Measurements from ENCODE around the gene RBM4B. TPM values are rescaled to one million over a fixed set of nuclear protein-coding genes. Genes with fewer than 3 reads are reported as not detected.

RBM4B gene
- total and polyA plus RNA-seq, 8 donors, result 5.7 to 20.7 (median 8.3) TPM

- Histone ChIP-seq H3K27me3 (no peaks in the 10 kb centered on the region), H3K4me3 (no peak overlapping the region), H3K4me1 (peaks cover 4 to 14% (median 12%) of the 10 kb centered on the region in 3 donors), H3K36me3 (peaks cover 0 to 13% (median 10%) of the 10 kb centered on the region in 3 donors), H3K27ac (no peak overlapping the region), H3K9me3 (no peaks in the 10 kb centered on the region)
- DNase-seq (no peak), FAIRE-seq (no peak), ATAC-seq (no peak)
- no peak for TF ChIP-seq CTCF (IDR thresholded peaks at IDR 0.05)
- intact Hi-C loops (cut with DNase I), result no loop called here
- whole genome bisulfite sequencing, 2 donors, result 79% methylated on average over 5 of the region's 5 CpGs
Observed at GRCh38 chr11:66670816-66671215, 6.9 kb downstream of the RBM4B start.

- no peak for ATAC-seq
- intact Hi-C loops (cut with DNase I), result no loop called here
- no peak for TF ChIP-seq CTCF (IDR thresholded peaks at IDR 0.05)
- Histone ChIP-seq H3K27me3 (no peaks in the 10 kb centered on the region), H3K9me3 (no peaks in the 10 kb centered on the region), H3K36me3 (peaks cover 0 to 27% (median 19%) of the 10 kb centered on the region in 3 donors), H3K4me3 (no peak overlapping the region), H3K4me1 (no peaks in the 10 kb centered on the region), H3K27ac (no peak overlapping the region)
- DNase-seq, result no peak
- WGBS, 2 donors, result 86 to 91% methylated on average over 11 of the region's 11 CpGs
- no peak for FAIRE-seq
Observed at GRCh38 chr11:66665369-66665768, 12.3 kb downstream of the RBM4B start.

GRCh38 chr11:66663741-66664296 is 13.9 kb downstream of the RBM4B start:
- FAIRE-seq (no peak), ATAC-seq (no peak), DNase-seq (no peak)
- no peak overlapping the region for H3K4me3 ChIP-seq
- no peak overlapping the region for H3K27ac ChIP-seq
- no peak for TF ChIP-seq CTCF (IDR thresholded peaks at IDR 0.05)
- 89 to 94% methylated on average over 1 of the region's 1 CpG for WGBS, 2 donors
- H3K27me3 ChIP-seq, result no peaks in the 10 kb centered on the region
- intact Hi-C loops (cut with DNase I), result no loop called here
- H3K36me3 ChIP-seq, result peaks cover 0 to 24% (median 19%) of the 10 kb centered on the region in 3 donors
- no peaks in the 10 kb centered on the region for H3K4me1 ChIP-seq
- no peaks in the 10 kb centered on the region for H3K9me3 ChIP-seq

GRCh38 chr11:66659763-66660162 is 17.9 kb downstream of the RBM4B start:
- Histone ChIP-seq H3K27me3 (no peaks in the 10 kb centered on the region), H3K27ac (no peak overlapping the region), H3K4me3 (no peak overlapping the region), H3K9me3 (no peaks in the 10 kb centered on the region), H3K4me1 (no peaks in the 10 kb centered on the region), H3K36me3 (peaks cover 0 to 7% (median 4%) of the 10 kb centered on the region in 3 donors)
- intact Hi-C loops (cut with DNase I), result no loop called here
- no peak for FAIRE-seq
- DNase-seq, result no peak
- no peak for ATAC-seq
- WGBS, 2 donors, result 58 to 60% methylated on average over 2 of the region's 2 CpGs
- TF ChIP-seq CTCF (IDR thresholded peaks at IDR 0.05), result no peak

GRCh38 chr11:66653123-66653522 is 24.6 kb downstream of the RBM4B start:
- Histone ChIP-seq H3K27ac (no peak overlapping the region), H3K4me3 (no peak overlapping the region), H3K36me3 (peaks cover 0 to 7% (median 0%) of the 10 kb centered on the region in 3 donors), H3K4me1 (no peaks in the 10 kb centered on the region), H3K9me3 (no peaks in the 10 kb centered on the region), H3K27me3 (no peaks in the 10 kb centered on the region)
- intact Hi-C loops (cut with DNase I), result no loop called here
- 89 to 90% methylated on average over 6 of the region's 6 CpGs for WGBS, 2 donors
- ATAC-seq (no peak), FAIRE-seq (no peak), DNase-seq (no peak)
- TF ChIP-seq CTCF (IDR thresholded peaks at IDR 0.05), result no peak
